DMS153 (cell line): ENCODE data around the gene ATP6V0B.
A peak's percentile ranks its signal among the peaks of the same experiment; 100 is the strongest.

ENCODE experiments used
- DNase-seq: peaks from one replicate; lab custom pipeline; 2025; lab: John Stamatoyannopoulos, UW

The ATP6V0B gene

GRCh38 chr1:43985984-43986595, 11.3 kb downstream of the ATP6V0B start:
- no peak for DNase-seq

DNA sequence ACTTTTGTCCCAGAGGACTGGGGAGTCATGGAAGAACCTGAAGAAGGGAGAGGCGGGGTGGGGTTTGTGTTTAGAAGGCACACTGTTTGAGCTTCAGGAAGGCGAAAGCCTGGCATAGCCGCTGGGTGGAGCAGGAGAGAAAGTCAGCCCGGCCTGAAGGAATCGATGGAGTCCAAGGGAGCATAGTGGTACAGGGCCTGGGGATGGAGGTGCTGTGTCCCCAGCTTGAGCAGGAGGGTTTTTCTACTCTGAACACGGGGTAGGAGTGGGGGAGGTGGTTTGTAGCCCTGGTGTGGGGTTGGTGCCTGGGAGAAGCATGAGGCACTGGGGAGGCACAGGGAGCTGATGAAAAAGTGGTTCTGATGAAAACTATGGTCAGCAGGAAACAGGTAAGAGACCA, 12.0 kb downstream of the ATP6V0B start:
- no peak for DNase-seq

DNA sequence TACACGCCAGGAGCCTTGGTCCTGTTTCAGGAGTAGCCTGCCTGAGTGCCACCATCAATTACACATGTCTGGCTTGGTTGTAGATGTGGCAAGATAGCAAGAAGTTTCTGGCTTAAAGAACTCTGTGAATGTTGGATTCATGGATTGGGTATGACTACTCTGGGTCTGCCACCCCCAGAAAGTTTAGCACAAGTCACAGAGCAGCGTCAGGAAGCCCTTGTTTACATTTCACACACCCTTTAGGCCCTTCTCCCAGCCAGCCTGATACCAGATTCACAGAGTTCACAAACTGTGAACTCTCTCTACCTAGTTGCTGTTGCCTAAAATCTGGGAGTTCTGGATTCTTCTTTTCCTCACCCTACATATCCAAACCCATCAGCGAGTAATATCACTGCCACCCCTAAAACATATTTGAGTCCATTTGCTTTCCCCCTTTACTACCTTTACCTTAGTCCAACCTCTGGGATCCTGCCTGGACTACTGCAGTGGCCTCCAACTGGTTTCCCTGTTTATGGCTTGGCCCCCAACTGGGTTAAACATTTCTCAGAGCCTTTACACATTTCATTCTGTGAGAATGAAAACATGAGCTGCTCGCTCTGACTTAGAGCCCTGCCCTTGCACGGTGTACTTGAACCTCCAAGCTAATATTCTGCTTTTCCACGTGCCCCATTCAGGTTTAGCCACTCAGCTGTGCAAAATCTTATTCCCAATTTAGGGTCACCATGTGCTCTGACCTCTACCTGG, 12.6 kb downstream of the ATP6V0B start:
- DNase-seq = no peak

GRCh38 chr1:43990271-43991199, 15.8 kb downstream of the ATP6V0B start:
- no peak for DNase-seq

DNA sequence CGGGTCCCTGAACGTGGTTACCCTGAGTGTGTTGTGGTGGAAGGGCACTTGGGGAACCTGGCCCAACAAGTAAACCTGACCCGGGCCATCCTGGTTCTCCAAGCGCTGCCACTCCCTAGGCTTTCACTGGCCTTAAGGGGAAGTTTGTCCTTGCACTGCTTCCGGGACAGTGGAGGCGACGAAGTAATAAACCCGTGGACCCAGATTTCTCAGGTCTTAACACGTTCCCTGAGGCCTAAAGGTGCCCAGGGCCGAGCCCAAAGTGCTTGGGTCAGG, 16.4 kb downstream of the ATP6V0B start:
- no peak for DNase-seq

DNA sequence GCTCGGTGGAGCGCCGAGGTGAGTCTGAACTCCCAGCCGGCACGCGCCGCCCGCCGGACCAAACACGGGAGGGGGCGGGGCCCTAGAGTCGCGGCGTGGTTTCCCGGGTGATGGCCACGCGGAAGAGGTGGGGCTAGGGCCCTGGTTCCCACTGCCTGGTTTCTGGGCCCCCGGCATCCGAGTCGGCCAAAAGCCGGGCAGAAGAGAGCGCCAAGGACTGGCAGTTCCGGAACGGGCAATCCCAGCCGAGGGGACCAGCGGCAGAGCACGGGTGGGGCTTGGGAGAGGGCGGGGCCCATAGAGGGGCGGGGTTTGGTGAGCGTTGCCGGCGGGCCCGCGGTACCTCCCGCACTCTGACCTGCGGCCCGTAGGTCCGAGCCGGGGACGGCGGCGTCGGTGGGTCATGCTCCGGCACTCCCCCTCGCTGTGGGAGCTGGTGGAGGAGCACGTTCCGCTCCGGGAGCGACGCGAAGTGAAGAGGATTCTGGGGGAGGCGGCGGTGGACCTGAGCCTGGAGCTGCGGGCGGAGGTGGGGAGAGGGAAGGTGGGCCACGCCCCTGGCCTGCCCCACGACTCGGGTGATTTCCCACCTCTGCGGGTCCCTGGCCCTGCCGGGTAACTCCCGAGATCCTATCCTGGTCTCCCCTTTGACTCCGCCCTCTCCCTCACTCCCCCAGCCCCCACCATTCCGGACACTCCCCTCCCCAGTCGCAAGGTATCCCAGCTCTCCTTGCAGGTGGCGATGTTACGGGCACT, 16.9 kb downstream of the ATP6V0B start, which contains the start of gene CCDC24:
Gene CCDC24 (plus strand): TSS at position 124 of the 756 bp plus-strand sequence. CDS start 280 bp downstream, at position 404.
- peak; percentile 82 for DNase-seq

DNA sequence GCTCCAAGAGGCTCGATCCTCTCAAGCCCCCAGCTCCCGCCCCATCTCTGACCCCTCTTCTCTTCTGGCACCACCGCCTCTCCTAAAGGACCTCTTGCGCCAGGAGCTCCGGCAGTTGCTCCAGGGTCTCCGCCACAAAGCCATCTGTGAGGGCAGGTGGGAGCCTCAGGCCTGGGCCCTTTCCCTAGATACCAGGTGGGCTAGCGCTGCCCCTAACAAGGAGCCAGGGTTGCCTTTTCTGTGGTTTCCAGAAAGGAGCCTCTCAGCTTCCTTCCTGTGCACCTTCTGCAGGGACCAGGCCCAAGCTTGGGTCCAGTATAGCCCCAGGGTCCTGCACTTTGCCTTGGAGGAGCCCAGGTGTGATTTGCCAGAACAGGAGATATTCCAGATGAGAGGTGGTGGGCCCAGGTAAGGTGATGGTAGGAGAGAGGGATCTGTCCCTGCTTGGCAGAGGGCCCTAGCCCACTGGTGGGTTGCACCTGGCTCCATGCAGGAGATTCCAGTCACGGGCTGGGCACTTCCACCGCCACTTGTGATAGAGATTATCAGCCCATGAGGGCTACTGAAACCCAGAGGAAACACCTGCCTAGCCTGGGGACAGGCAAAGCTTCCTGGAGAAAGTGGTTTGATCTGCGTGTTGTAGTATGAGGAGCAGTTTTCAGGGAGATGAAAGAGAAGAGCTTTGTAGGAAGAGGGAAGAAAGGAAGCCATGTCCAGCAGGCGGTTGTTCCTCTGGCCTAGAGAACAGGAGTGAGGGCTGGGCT, 17.7 kb downstream of the ATP6V0B start:
- DNase-seq = no peak

DNA sequence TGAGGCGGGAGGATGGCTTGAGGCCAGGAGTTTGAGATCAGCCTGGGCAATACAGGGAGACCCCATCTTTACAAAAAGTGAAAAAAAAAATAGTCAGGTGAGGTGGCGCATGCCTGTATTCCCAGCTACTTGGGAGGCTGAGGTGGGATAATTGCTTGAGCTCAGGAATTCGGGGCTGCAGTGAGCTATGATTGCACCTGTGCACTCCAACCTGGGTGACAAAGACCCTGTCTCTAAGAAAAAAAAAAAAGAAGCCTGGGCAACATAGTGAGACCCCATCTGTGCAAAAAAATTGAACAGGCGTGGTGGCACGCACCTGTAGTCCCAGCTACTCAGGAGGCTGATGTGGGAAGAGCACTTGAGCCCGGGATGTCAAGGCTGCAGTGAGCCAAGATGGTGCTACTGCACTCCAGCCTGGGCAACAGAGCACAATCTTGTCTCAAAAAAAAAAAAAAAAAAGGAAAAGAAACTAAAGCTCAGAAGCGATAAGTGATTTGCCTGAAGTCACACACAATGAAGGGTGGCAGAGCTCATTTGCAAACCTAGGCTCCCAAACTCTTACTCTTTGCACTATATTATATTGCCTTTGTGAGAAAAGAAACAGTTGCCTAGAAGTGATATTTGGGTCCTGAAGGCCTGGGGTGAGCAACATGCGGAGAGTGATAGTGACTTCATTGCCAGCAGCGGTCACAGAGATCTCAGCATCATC, 18.6 kb downstream of the ATP6V0B start:
- DNase-seq = no peak

DNA sequence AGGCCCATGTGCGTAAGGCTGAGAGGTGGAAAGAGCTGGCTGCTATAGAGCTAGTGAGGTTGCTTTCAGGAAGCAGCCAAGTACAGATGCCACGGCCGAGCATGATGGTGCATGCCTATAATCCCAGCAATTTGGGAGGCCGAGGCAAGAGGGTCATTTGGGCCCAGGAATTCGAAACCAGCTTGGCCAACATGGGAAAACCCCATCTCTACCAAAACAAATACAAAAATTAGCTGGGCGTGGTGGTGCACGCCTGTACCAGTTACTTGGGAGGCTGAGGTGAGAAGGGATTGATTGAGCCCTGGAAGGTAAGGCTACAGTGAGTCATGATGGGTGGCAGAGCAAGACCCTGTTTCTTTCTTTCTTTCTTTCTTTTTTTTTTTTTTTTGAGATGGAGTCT, 19.3 kb downstream of the ATP6V0B start:
- DNase-seq = no peak

DNA sequence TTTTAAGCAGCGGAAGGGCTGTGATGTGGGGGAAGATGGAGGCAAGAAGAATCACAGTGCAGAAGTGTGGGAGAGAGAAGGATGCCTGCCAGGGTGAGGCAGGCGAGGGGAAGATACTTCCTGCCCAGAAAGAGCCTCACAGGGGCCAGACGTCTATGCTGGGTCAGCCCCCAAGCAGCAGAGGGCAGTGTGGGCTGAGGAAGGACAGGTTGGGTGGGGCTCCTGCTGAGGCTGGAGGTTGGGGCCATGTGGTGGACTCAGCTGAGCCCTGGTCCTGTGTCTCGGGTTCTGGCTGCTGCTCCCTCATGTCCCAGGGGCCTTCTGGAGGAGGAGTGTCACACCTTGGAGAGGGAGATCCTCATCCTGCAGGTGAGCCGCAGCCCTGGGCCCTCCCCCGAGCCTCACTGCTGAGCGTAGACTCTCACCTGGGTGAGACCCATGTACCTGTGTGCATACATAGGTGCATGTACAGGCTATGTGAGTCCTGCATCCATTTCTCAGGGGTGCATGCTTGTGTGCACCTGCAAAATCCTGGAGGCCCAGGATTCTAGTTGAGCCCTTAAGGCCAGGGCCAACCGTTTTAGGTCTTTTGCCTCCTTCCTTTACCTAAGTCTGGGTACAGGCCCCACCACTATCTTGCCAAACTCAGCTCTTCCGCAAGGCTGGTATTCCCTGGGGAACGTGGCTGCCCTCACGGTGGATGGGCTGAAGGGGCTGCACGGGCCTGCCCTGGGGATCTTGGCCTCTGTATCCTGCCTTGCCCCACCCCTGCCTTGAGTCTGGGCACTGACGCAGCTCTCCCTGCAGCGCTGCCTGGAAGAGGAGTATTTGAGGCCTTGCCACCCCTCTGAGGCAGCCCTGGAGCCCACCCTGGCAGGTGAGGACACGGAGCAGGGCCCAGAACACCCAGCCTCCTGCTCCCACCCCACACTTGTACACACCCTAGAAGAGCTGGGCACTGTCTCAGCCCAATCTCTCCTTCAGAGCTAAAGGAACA, 20.3 kb downstream of the ATP6V0B start:
- peak; percentile 16 for DNase-seq

DNA sequence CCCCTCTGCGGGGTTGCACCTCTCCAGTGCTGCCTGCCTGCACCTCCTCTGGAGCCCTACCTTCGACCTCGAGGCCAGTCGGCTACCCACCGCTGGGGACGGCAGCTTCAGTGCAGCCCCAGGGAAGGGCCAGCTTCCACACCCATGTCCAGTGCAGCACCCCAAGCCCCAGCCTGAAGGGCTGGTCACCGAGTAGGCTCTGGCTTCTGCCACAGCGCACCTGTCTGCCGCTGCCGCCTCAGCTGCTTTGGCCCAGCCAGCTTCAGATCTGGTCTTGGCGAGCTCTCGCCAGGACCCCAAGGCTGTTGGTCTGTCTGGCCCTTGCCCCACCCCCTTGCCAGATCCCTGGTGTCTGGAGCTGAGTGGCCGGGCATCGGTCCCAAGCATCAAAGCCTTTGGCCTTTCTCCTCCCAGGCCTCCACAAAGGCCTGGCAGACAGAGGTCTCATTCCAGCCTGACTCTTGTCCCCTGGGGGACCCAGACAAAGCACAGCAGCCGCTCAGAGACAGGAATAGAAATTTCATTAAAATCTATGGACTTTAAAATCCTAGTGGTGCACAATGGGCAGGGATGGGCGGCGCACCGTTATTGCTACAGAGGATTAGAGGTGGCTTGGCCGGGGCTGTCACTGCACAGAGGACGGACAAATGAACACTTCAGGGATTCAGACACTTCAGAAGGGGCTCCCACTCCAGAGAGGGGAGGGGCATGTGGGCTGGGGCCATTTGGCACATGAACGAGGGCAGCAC, 21.4 kb downstream of the ATP6V0B start:
- no peak for DNase-seq

GRCh38 chr1:43996733-43997115, 22.0 kb downstream of the ATP6V0B start:
- DNase-seq = no peak

DNA sequence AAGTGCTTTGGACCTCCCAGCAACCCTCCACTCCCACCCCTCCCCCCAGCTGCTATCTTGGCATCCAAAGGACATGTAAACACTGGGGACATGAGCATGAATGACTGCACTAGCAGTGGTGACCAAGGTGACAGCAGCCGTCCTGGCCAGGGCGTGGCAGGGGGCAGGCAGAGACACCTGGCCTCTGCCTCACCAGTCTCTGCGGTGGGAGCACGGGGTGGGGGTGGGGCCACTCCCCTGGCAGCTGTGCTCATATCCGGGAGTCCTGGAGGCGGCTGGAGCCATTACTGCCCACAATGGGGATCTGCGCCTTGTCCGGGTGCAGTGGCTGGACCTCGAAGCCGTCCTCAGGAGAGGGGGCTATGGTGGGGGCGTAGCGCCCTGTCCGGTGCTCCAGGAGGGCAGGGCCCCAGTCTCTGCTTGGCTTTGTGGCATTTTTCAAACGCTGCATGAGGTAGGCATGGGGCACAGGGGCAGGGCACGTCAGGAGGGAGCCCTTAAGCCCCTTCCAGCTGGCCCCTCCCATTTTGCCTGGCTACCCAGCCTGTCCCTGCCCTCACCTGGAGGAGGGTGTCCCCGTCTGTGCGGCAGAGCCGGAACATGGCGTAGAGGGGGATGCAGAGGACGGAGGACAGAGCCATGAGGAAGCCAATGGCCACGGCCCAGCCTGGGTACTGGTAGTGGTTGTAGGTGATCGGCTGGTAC, 22.7 kb downstream of the ATP6V0B start:
- peak; percentile 91 for DNase-seq

- no peak for DNase-seq
Measured at GRCh38 chr1:43998000-43998378, 23.2 kb downstream of the ATP6V0B start.

DNA sequence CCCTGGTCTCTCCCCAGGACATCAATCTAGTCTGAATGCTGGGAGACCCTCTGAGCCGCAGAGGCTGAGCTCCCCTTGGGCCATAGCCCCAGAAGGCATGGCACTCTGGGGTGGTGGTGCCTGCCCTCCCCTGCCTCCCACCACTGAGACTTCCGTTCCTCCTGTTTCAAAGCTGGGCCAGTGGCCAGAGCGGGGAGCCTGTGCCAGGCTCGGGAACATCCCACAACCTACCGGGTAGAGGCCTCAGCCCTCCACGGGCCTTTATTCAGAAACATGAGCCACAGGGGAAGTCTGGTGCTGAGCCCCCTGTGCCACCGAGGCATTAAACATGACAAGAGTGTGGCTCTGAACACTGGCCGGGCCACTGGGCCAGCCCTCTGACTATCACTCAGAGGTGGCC, 24.7 kb downstream of the ATP6V0B start:
- DNase-seq = no peak

DNA sequence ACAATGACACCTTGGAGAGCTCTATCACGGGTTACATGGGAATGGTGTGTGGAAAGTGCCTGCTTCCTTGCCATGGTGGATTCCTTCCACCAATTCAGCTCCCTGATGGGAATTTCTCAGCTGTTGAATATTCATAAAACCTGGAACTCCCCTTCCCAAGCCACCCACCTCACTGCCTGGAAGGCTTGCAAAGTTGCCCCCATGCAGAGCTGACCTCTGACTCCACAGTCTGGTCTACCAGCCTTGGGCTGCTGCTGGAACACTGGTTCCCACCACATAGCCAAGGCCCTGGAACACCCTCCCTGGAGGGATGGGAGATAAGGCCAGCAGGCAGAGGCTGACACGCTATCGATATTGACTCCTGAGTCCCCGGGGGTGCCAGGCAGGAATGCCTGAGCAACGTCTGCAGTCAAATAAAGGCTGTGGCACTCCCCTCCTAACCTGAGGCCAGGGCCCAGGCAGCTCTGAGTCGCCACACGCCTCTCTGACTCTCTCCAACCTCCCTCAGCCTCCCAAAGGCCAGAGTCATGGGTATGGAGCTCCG, 25.4 kb downstream of the ATP6V0B start:
- no peak for DNase-seq

DNA sequence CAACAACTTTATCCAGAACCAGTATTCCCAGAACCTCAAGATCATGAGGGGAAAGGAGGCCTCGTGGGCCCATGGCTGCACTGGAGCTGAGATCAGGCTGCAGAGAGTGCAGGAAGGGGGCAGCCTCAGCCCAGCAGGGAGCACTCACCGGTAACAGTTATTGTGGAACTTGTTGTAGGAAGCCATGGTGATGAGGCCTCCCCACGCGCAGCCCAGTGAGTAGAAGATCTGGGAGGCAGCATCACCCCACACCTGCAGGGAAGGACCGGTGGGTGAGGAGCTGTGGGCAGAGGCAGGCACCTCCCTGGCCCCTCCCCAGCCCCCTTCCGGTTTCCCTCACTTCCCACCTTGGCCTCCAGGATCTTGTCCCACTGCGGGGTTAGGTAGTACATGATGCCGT, 27.4 kb downstream of the ATP6V0B start:
- no peak for DNase-seq

DNA sequence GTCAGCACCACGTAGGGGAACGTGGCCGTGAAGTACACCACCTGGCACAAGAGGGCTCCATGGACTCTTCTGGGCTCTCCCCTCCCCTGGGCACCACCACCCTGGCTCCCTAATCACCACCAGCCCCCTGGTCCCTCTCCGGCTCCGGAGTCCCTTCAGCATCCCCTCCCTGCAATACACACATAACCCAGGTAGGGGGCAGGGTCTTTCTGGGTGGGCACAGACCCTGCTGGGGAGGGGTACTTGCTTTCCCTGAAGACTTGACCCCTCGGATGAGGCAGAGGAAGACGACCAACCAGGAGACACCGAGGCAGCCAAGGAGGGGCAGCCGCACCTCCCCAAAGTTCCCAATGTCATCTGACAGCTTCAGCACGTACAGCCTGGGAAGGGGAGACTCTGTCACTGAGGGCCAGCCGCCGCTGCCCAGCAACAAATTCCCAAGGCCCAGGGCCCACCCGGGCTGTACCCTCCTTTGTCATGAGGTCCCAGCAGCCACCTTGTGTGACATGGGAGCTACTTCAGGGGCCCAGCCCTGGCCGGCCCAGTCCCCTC, 27.9 kb downstream of the ATP6V0B start:
- no peak for DNase-seq
